GM12878 (cell line): ENCODE measurements around the gene UBALD2. TPM values are rescaled to one million over a fixed set of nuclear protein-coding genes. Genes with fewer than 3 reads are reported as not detected.

ENCODE experiments used
- ATAC-seq: fragments of 200-7000 bp; cut with Tn5 transposase; 3 replicates; pipeline ENCODE4 v1.9.1; 2020; ENCODE audit warnings: mild to moderate bottlenecking, moderate library complexity
- BruUV-seq: library from RNA; stranded (reverse); fragments of 400-500 nt; replicated peaks from 2 replicates; lab custom pipeline; 2021; lab: Mats Ljungman, UMichigan
- CTCF ChIA-PET: fragments of 300-600 bp; sonication (Branson Sonifier 250); formaldehyde crosslinking; extraction: SDS; loops from one replicate; lab custom pipeline; 2021; ENCODE audit warnings: inconsistent platforms; lab: Yijun Ruan, JAX
- POLR2A ChIA-PET: fragments of 350-600 bp; formaldehyde crosslinking; extraction: SDS; loops from one replicate; lab custom pipeline; 2021; ENCODE audit warnings: inconsistent platforms; lab: Charles Lee
- RAD21 ChIA-PET: fragments of 300-600 bp; sonication (Branson Sonifier 250); formaldehyde crosslinking; loops from one replicate; lab custom pipeline; 2023; ENCODE audit warnings: antibody characterized with exemption; ENCODE audit not compliant: unreplicated experiment; lab: Charles Lee
- SMC1A ChIA-PET: fragments of 300-600 bp; sonication (Branson Sonifier 250); formaldehyde crosslinking; loops from one replicate; lab custom pipeline; 2023; ENCODE audit not compliant: unreplicated experiment, uncharacterized antibody; lab: Charles Lee
- DNase-seq: peaks from one replicate; pipeline ENCODE4 v3.0.0-alpha.2; 2011; ENCODE audit warnings: low read depth, low spot score
- FAIRE-seq: peaks from 3 replicates; lab custom pipeline; 2011; peaks lifted over from hg19 to GRCh38; lab: Jason Lieb, UNC
- H2AFZ ChIP-seq: 2 replicates; pipeline ENCODE4 v1.6.0; 2011; ENCODE audit warnings: low read depth, low read length, control low read depth; ENCODE audit not compliant: control insufficient read depth
- H3K27ac ChIP-seq: 2 replicates; pipeline ENCODE4 v1.5.1; 2011; ENCODE audit warnings: control low read depth; ENCODE audit not compliant: control insufficient read depth, insufficient read depth
- H3K27me3 ChIP-seq, 2 experiments: replicated peaks in 1 of 2; 2 replicates each; pipeline versions ENCODE4 v1.6.0 to v1.6.1; 2011; ENCODE audit warnings: low read length in 1 of 2; ENCODE audit not compliant: control insufficient read depth in 2 of 2, insufficient read depth in 2 of 2
- H3K36me3 ChIP-seq, 2 experiments: 2 replicates each; pipeline ENCODE4 v1.5.1; 2011; ENCODE audit warnings: low read length in 1 of 2; ENCODE audit not compliant: control insufficient read depth in 2 of 2, insufficient read depth in 2 of 2
- H3K4me1 ChIP-seq: 2 replicates; pipeline ENCODE4 v1.6.1; 2011; ENCODE audit warnings: mild to moderate bottlenecking, low read length, moderate library complexity, mixed read lengths; ENCODE audit not compliant: control insufficient read depth, insufficient read depth
- H3K4me2 ChIP-seq: 2 replicates; pipeline ENCODE4 v1.6.0; 2011; ENCODE audit warnings: control low read depth; ENCODE audit not compliant: control insufficient read depth, insufficient read depth
- H3K4me3 ChIP-seq: fragments of 200-600 bp; sonication (generic); 2 replicates; pipeline ENCODE4 v1.5.1; 2016
- H3K79me2 ChIP-seq: 2 replicates; pipeline ENCODE4 v1.6.0; 2011; ENCODE audit warnings: low read length; ENCODE audit not compliant: control insufficient read depth, insufficient read depth
- H3K9ac ChIP-seq: 2 replicates; pipeline ENCODE4 v1.8.0; 2011; ENCODE audit warnings: low read length, control low read depth, mixed read lengths; ENCODE audit not compliant: control insufficient read depth, insufficient read depth
- H3K9me3 ChIP-seq: replicated peaks from 3 replicates; pipeline ENCODE4 v1.5.1; 2011; ENCODE audit warnings: mild to moderate bottlenecking, low read length; ENCODE audit not compliant: control insufficient read depth, insufficient read depth
- H4K20me1 ChIP-seq: 2 replicates; pipeline ENCODE4 v1.6.0; 2011; ENCODE audit not compliant: control insufficient read depth, insufficient read depth
- BCL11A ChIP-seq: IDR thresholded peaks from 2 replicates; pipeline ENCODE4 v1.6.1; 2011; ENCODE audit warnings: low read depth, low read length
- CEBPZ ChIP-seq: fragments of 150-350 bp; IDR thresholded peaks from 2 replicates; pipeline ENCODE4 v1.6.1; 2016; ENCODE audit warnings: low read depth, low read length
- CREB1 ChIP-seq: IDR thresholded peaks from 2 replicates; pipeline ENCODE4 v1.6.1; 2012; ENCODE audit warnings: low read depth, mild to moderate bottlenecking, inconsistent platforms
- CREM ChIP-seq: IDR thresholded peaks from 2 replicates; pipeline ENCODE4 v1.6.1; 2014; ENCODE audit warnings: antibody characterized with exemption, low read depth
- FOXK2 ChIP-seq: fragments of 450-650 bp; IDR thresholded peaks from 2 replicates; pipeline ENCODE4 v1.6.1; 2017; ENCODE audit warnings: mild to moderate bottlenecking, moderate library complexity
- GATAD2B ChIP-seq: fragments of 450-650 bp; conservative IDR thresholded peaks from 2 replicates; pipeline ENCODE4 v1.6.1; 2017; ENCODE audit warnings: low read depth, mild to moderate bottlenecking, moderate library complexity
- HDGF ChIP-seq: fragments of 450-650 bp; IDR thresholded peaks from 2 replicates; pipeline ENCODE4 v1.6.1; 2016; ENCODE audit warnings: antibody characterized with exemption
- MEF2A ChIP-seq: IDR thresholded peaks from 2 replicates; pipeline ENCODE4 v1.6.1; 2011; ENCODE audit warnings: low read depth, mild to moderate bottlenecking, low read length, moderate library complexity; ENCODE audit not compliant: insufficient read depth
- MXI1 ChIP-seq: fragments of 150-350 bp; IDR thresholded peaks from 2 replicates; pipeline ENCODE4 v1.6.1; 2011; ENCODE audit warnings: low read depth, mild to moderate bottlenecking, inconsistent platforms, low read length, improper control_type of control experiment
- NFIC ChIP-seq: IDR thresholded peaks from 2 replicates; pipeline ENCODE4 v1.6.1; 2012; ENCODE audit warnings: low read depth, mild to moderate bottlenecking, inconsistent platforms, low read length, moderate library complexity
- NR2C1 ChIP-seq: fragments of 450-650 bp; IDR thresholded peaks from 2 replicates; pipeline ENCODE4 v1.6.1; 2017; ENCODE audit warnings: antibody characterized with exemption, mild to moderate bottlenecking, moderate library complexity
- POLR2AphosphoS5 ChIP-seq: IDR thresholded peaks from 2 replicates; pipeline ENCODE4 v1.6.1; 2011; ENCODE audit warnings: mild to moderate bottlenecking, low read length, inconsistent platforms
- SPI1 ChIP-seq: IDR thresholded peaks from 2 replicates; pipeline ENCODE4 v1.6.1; 2011; ENCODE audit warnings: low read depth, mild to moderate bottlenecking, low read length, moderate library complexity, borderline replicate concordance; ENCODE audit not compliant: insufficient read depth
- SUZ12 ChIP-seq: fragments of 200-600 bp; sonication (generic); IDR thresholded peaks from one replicate; pipeline ENCODE4 v1.6.1; 2018; ENCODE audit warnings: antibody characterized with exemption, mild to moderate bottlenecking; ENCODE audit not compliant: unreplicated experiment
- TCF3 ChIP-seq: IDR thresholded peaks from 2 replicates; pipeline ENCODE4 v1.6.1; 2012; ENCODE audit warnings: low read depth, mild to moderate bottlenecking, low read length, borderline replicate concordance; ENCODE audit not compliant: insufficient read depth
- YY1 ChIP-seq: IDR thresholded peaks from 2 replicates; pipeline ENCODE4 v1.6.1; 2011; ENCODE audit warnings: low read depth, mild to moderate bottlenecking, low read length
- ZBTB33 ChIP-seq: fragments of 450-650 bp; IDR thresholded peaks from 2 replicates; pipeline ENCODE4 v1.6.1; 2017; ENCODE audit warnings: mild to moderate bottlenecking
- WGBS: methylation state at CpG from one replicate; pipeline ENCODE4 v1.1.6; 2016; ENCODE audit warnings: low lambda C conversion rate; ENCODE audit not compliant: insufficient replicate concordance, insufficient coverage; ENCODE audit errors: missing lambda C conversion rate; 5-methylcytosine and 5-hydroxymethylcytosine counted together
- in situ Hi-C: fragments of 300-500 bp; cut with MboI; formaldehyde crosslinking; loops from 9 replicates; pipeline ENCODE4 v1.14.3; 2018; ENCODE audit warnings: mixed read lengths
- intact Hi-C: fragments of 100-400 bp; cut with micrococcal nuclease; formaldehyde crosslinking; loops from one replicate; pipeline ENCODE4 v1.14.2; 2022; ENCODE audit not compliant: unreplicated experiment
- polyA plus RNA-seq, 11 experiments: library from polyadenylated mRNA; depleted of rRNA in 4 of 11; unstranded in 6 of 11; stranded (reverse) in 5 of 11; fragments of >200 nt; fragmentation: Nextera tagmentation in 4 of 11; fragmentation: Illumina TruSeq in 1 of 11; extraction: Ambion mirVana in 4 of 11; extraction: Trizol in 1 of 11; gene quantifications; 1 replicate in 1 of 11; 2 replicates in 10 of 11; pipeline versions ENCODE4 v1.2.1 to v1.2.3, GENCODE V29; 2011 to 2016; ENCODE audit warnings: inconsistent platforms in 2 of 11, missing spikeins in 2 of 11, low read depth in 1 of 11
- total RNA-seq, 4 experiments: library from RNA; depleted of rRNA in 3 of 4; stranded (reverse); fragments of >200 nt in 3 of 4; fragmentation: Illumina TruSeq in 1 of 4; extraction: Trizol in 1 of 4; gene quantifications; 2 replicates each; pipeline versions ENCODE4 v1.2.1 to v1.2.3, GENCODE V29; 2013 to 2021

UBALD2 gene
- total and polyA plus RNA-seq, 10 of the 15 experiments (the other 5 are each of a cell fraction or from before 2014, with no cell fraction given), result 2.8 to 165 (median 20.6) TPM

GRCh38 chr17:76270770-76271668 lies 5.9 kb downstream of the UBALD2 start:
- ATAC-seq (peak; percentile 8), DNase-seq (no peak), FAIRE-seq (peak; percentile 78)
- intact Hi-C loops (no loop called here), in situ Hi-C loops (loop anchor here (25.0 kb wide), 2 partner anchors 1191 to 1891 kb away; partner anchors contain the start of gene SYNGR2)
- ChIA-PET POLR2A (interaction anchor here (1.0 to 17.9 kb wide), 6 partner anchors 9 to 85 kb away, joined by 3 to 427 read pairs (median 44); partner anchors contain the start of genes RNF157 and UBALD2), CTCF (interaction anchor here (1.2 to 10.6 kb wide), 6 partner anchors 9 to 146 kb away, joined by 3 to 160 read pairs (median 8); no protein-coding TSS in a partner anchor), RAD21 (interaction anchor here (0.8 to 18.5 kb wide), 9 partner anchors 8 to 148 kb away, joined by 3 to 419 read pairs (median 18); partner anchors contain the start of gene UBALD2), SMC1A (interaction anchor here (0.8 to 10.2 kb wide), 12 partner anchors 9 to 146 kb away, joined by 3 to 152 read pairs (median 6); partner anchors contain the start of gene UBALD2)
- Histone ChIP-seq H3K9ac (peak overlapping the region; percentile 99), H3K4me1 (peaks cover 48% of the 10 kb centered on the region), H3K9me3 (no peaks in the 10 kb centered on the region), H3K27me3 (no peaks in the 10 kb centered on the region), H3K79me2 (peaks cover 63% of the 10 kb centered on the region), H4K20me1 (no peaks in the 10 kb centered on the region), H3K4me3 (peak overlapping the region; percentile 85), H3K36me3 (no peaks in the 10 kb centered on the region; a peak in 1 of 4 replicates), H3K4me2 (peak overlapping the region; percentile 99), H2AFZ (no peak overlapping the region), H3K27ac (peak overlapping the region; percentile 99)
- WGBS, result 4% methylated on average over 12 of the region's 14 CpGs
- BruUV-seq, result no TSS peak
- TF ChIP-seq CREM (0 out of 2 replicates have a peak, but pooled peaks have one; percentile 12), NFIC (no peak), HDGF (peak; percentile 58; the same call in 1 of the 2 replicates), MXI1 (peak; percentile 52; the same call in 1 of the 2 replicates), FOXK2 (no peak), NR2C1 (no peak), CREB1 (no peak), MEF2A (no peak), CEBPZ (no peak), SUZ12 (no peak), YY1 (peak; percentile 85), BCL11A (no peak), ZBTB33 (no peak), TCF3 (peak; percentile 28; the same call in 1 of the 2 replicates), POLR2AphosphoS5 (peak; percentile 92), SPI1 (no peak), GATAD2B (peak; percentile 20; the same call in 1 of the 2 replicates)
